ENCODE data around the gene PDIK1L. TPM values are rescaled to one million over a fixed set of nuclear protein-coding genes. Genes with fewer than 3 reads are reported as not detected.

PDIK1L gene
- total and polyA plus RNA-seq, 4 donors, result 3.2 to 9.2 (median 4.8) TPM

- Histone ChIP-seq H3K9me3 (ENCODE audit: control insufficient read depth in 4 of 4, low read length in 3 of 4) (no peaks in the 10 kb centered on the region), H3K36me3 (ENCODE audit: control insufficient read depth in 4 of 4, insufficient read depth in 3 of 4, low read depth in 1 of 4, low read length in 3 of 4) (no peaks in the 10 kb centered on the region), H3K9ac (ENCODE audit: low read depth in 1 of 2, low read length in 2 of 2) (no peak overlapping the region), H3K27ac (ENCODE audit: low read depth in 1 of 2, low read length in 2 of 2) (no peak overlapping the region), H3K27me3 (ENCODE audit: control insufficient read depth in 4 of 4, insufficient read depth in 4 of 4, low read length in 3 of 4) (no peaks in the 10 kb centered on the region), H3K4me1 (ENCODE audit: control insufficient read depth in 4 of 4, insufficient read depth in 4 of 4, low read length in 3 of 4) (peaks cover 2 to 9% (median 4%) of the 10 kb centered on the region in 4 donors), H3K4me3 (ENCODE audit: low read depth in 1 of 3, low read length in 3 of 3) (no peak overlapping the region)
- WGBS, result 94% methylated on average over 2 of the region's 2 CpGs
- DNase-seq (ENCODE audit: low spot score), result no peak
- TF ChIP-seq FOXA2 (IDR thresholded peaks at IDR 0.05) (no peak), TAF1 (conservative IDR thresholded peaks at IDR 0.05) (no peak), RXRA (IDR thresholded peaks at IDR 0.05) (no peak), EGR1 (IDR thresholded peaks at IDR 0.05; ENCODE audit: low read depth in 2 of 2) (no peak), HNF4G (IDR thresholded peaks at IDR 0.05) (no peak), NR2F2 (IDR thresholded peaks at IDR 0.05) (no peak), RAD21 (IDR thresholded peaks at IDR 0.05) (no peak), JUND (IDR thresholded peaks at IDR 0.05) (no peak)
- TF ChIP-seq, protein P1, sequence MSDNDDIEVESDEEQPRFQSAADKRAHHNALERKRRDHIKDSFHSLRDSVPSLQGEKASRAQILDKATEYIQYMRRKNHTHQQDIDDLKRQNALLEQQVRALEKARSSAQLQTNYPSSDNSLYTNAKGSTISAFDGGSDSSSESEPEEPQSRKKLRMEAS (IDR thresholded peaks at IDR 0.05), result no peak
- TF ChIP-seq, protein P2, sequence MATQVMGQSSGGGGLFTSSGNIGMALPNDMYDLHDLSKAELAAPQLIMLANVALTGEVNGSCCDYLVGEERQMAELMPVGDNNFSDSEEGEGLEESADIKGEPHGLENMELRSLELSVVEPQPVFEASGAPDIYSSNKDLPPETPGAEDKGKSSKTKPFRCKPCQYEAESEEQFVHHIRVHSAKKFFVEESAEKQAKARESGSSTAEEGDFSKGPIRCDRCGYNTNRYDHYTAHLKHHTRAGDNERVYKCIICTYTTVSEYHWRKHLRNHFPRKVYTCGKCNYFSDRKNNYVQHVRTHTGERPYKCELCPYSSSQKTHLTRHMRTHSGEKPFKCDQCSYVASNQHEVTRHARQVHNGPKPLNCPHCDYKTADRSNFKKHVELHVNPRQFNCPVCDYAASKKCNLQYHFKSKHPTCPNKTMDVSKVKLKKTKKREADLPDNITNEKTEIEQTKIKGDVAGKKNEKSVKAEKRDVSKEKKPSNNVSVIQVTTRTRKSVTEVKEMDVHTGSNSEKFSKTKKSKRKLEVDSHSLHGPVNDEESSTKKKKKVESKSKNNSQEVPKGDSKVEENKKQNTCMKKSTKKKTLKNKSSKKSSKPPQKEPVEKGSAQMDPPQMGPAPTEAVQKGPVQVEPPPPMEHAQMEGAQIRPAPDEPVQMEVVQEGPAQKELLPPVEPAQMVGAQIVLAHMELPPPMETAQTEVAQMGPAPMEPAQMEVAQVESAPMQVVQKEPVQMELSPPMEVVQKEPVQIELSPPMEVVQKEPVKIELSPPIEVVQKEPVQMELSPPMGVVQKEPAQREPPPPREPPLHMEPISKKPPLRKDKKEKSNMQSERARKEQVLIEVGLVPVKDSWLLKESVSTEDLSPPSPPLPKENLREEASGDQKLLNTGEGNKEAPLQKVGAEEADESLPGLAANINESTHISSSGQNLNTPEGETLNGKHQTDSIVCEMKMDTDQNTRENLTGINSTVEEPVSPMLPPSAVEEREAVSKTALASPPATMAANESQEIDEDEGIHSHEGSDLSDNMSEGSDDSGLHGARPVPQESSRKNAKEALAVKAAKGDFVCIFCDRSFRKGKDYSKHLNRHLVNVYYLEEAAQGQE (IDR thresholded peaks at IDR 0.05), result no peak
These were observed 21.2 kb downstream of the PDIK1L start for GRCh38 chr1:26132834-26133167.

DNA sequence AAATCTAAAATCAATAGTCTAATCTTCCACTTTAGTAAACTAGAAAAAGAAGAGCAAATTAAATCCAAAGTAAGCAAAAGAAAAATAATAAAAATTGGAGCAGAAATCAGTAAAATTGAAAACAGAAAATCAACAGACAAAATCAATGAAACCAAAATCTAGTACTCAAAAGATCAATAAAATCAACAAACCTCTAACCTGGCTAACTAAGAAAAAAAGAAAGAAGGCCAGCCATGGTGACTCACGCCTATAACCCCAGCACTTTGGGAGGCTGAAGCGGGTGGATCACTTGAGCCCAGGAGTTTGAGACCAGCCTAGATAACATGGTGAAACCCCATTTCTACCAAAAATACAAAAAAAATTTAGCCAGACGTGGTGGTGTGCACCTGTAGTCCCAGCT lies 22.8 kb downstream of the PDIK1L start:
- no peak overlapping the region for H3K27ac ChIP-seq (ENCODE audit: low read depth in 1 of 2, low read length in 2 of 2)
- 67% methylated on average over 3 of the region's 3 CpGs for WGBS
- no peak overlapping the region for H3K9ac ChIP-seq (ENCODE audit: low read depth in 1 of 2, low read length in 2 of 2)
- DNase-seq (ENCODE audit: low spot score), result no peak
- no peaks in the 10 kb centered on the region for H3K27me3 ChIP-seq (ENCODE audit: control insufficient read depth in 4 of 4, insufficient read depth in 4 of 4, low read length in 3 of 4)
- H3K36me3 ChIP-seq (ENCODE audit: control insufficient read depth in 4 of 4, insufficient read depth in 3 of 4, low read depth in 1 of 4, low read length in 3 of 4), result no peaks in the 10 kb centered on the region
- H3K4me3 ChIP-seq (ENCODE audit: low read depth in 1 of 3, low read length in 3 of 3), result no peak overlapping the region
- peak; percentile 43 to 45 for TF ChIP-seq JUND (IDR thresholded peaks at IDR 0.05)
- TF ChIP-seq FOXA2 (IDR thresholded peaks at IDR 0.05), result no peak
- peaks cover 2 to 9% (median 4%) of the 10 kb centered on the region in 4 donors for H3K4me1 ChIP-seq (ENCODE audit: control insufficient read depth in 4 of 4, insufficient read depth in 4 of 4, low read length in 3 of 4)
- H3K9me3 ChIP-seq (ENCODE audit: control insufficient read depth in 4 of 4, low read length in 3 of 4), result no peaks in the 10 kb centered on the region

DNA sequence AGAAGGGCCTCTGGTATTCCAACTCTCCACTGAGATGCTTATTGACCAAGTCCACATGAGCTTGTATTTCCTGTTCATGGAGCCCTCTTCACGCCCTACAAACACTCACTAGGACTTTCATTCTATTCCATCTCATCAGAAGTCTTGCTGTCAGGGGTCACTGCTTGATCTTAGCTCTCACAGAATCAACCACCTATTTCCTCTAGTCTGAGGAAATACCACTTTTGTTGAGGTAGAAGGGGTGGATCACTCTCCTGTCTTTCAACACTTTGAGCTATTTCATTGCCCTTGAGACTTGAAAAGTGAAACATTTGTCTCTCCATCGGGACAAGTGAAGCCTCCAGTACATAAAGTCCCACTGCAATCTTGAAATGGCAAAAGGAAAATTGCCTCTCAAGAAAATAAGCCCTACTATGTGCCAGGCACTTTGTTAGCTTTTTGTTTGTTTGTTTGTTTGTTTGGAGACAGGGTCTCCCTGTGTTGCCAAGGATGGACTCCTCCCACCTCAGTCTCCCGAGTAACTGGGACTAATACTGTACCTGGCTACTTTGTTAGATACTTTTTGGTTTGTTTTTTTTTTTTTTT lies 27.4 kb downstream of the PDIK1L start:
- Histone ChIP-seq H3K27ac (ENCODE audit: low read depth in 1 of 2, low read length in 2 of 2) (no peak overlapping the region), H3K36me3 (ENCODE audit: control insufficient read depth in 4 of 4, insufficient read depth in 3 of 4, low read depth in 1 of 4, low read length in 3 of 4) (no peaks in the 10 kb centered on the region), H3K9me3 (ENCODE audit: control insufficient read depth in 4 of 4, low read length in 3 of 4) (no peaks in the 10 kb centered on the region), H3K4me3 (ENCODE audit: low read depth in 1 of 3, low read length in 3 of 3) (no peak overlapping the region), H3K4me1 (ENCODE audit: control insufficient read depth in 4 of 4, insufficient read depth in 4 of 4, low read length in 3 of 4) (peaks cover 0 to 6% (median 2%) of the 10 kb centered on the region in 4 donors), H3K27me3 (ENCODE audit: control insufficient read depth in 4 of 4, insufficient read depth in 4 of 4, low read length in 3 of 4) (no peaks in the 10 kb centered on the region), H3K9ac (ENCODE audit: low read depth in 1 of 2, low read length in 2 of 2) (no peak overlapping the region)
- 75% methylated on average over 3 of the region's 3 CpGs for WGBS
- no peak for DNase-seq (ENCODE audit: low spot score)
- TF ChIP-seq, protein P2 (IDR thresholded peaks at IDR 0.05), result no peak
- no peak for TF ChIP-seq TAF1 (conservative IDR thresholded peaks at IDR 0.05)
- no peak for TF ChIP-seq SP1 (IDR thresholded peaks at IDR 0.05)
- TF ChIP-seq RXRA (IDR thresholded peaks at IDR 0.05), result no peak
- no peak for TF ChIP-seq HNF4A (conservative IDR thresholded peaks at IDR 0.05)
- TF ChIP-seq NR2F2 (IDR thresholded peaks at IDR 0.05), result no peak

All from liver (tissue), 9 donors.